Neutrophil (primary cell): ENCODE data around the gene CAPZA2.

Experiments
- H3K27ac ChIP-seq: fragments of 200-600 bp; sonication (generic); 2 replicates; pipeline ENCODE4 v1.5.1; 2016; ENCODE audit warnings: mild to moderate bottlenecking, moderate library complexity
- H3K27me3 ChIP-seq: fragments of 200-600 bp; sonication (generic); 2 replicates; pipeline ENCODE4 v1.6.0; 2016; ENCODE audit warnings: mild to moderate bottlenecking
- H3K36me3 ChIP-seq: fragments of 200-600 bp; sonication (generic); 2 replicates; pipeline ENCODE4 v1.5.1; 2017
- H3K4me1 ChIP-seq, 2 experiments: fragments of 200-600 bp in 1 of 2; sonication (generic) in 1 of 2; 1 replicate in 1 of 2; 2 replicates in 1 of 2; pipeline versions ENCODE4 v1.5.1 to v1.6.1; 2013 to 2016; ENCODE audit warnings: low read depth in 1 of 2, low read length in 1 of 2, mild to moderate bottlenecking in 1 of 2, moderate library complexity in 1 of 2; ENCODE audit not compliant: control insufficient read depth in 1 of 2, insufficient read depth in 1 of 2
- H3K4me3 ChIP-seq, 2 experiments: fragments of 200-600 bp in 1 of 2; sonication (generic) in 1 of 2; 1 replicate in 1 of 2; 2 replicates in 1 of 2; pipeline ENCODE4 v1.5.1; 2013 to 2016; ENCODE audit warnings: low read depth in 1 of 2, low read length in 1 of 2, mild to moderate bottlenecking in 1 of 2, moderate library complexity in 1 of 2
- H3K9me3 ChIP-seq: fragments of 200-600 bp; sonication (generic); 2 replicates; pipeline ENCODE4 v1.5.1; 2016
- CTCF ChIP-seq: fragments of 200-600 bp; sonication (generic); IDR thresholded peaks from 2 replicates; pipeline ENCODE4 v1.5.1; 2016; ENCODE audit warnings: antibody characterized with exemption

Gene CAPZA2

GRCh38 chr7:116842371-116842770 lies 20.0 kb upstream of the CAPZA2 start:
- Histone ChIP-seq H3K4me3 (no peak overlapping the region), H3K9me3 (no peaks in the 10 kb centered on the region), H3K4me1 (peaks cover 5 to 18% of the 10 kb centered on the region in 2 experiments), H3K27me3 (no peaks in the 10 kb centered on the region), H3K27ac (peak overlapping the region; percentile 66), H3K36me3 (no peaks in the 10 kb centered on the region)
- TF ChIP-seq CTCF, result no peak

- Histone ChIP-seq H3K9me3 (no peaks in the 10 kb centered on the region), H3K4me3 (peak overlapping the region in 1 of 2 experiments; percentile 43), H3K36me3 (no peaks in the 10 kb centered on the region), H3K27me3 (no peaks in the 10 kb centered on the region), H3K4me1 (peaks cover 5 to 18% of the 10 kb centered on the region in 2 experiments), H3K27ac (peak overlapping the region; percentile 66)
- TF ChIP-seq CTCF, result no peak
Measured at GRCh38 chr7:116843378-116843777, 19.0 kb upstream of the CAPZA2 start.

- no peaks in the 10 kb centered on the region for H3K4me1 ChIP-seq
- H3K9me3 ChIP-seq, result no peaks in the 10 kb centered on the region
- H3K27ac ChIP-seq, result no peak overlapping the region
- no peaks in the 10 kb centered on the region for H3K36me3 ChIP-seq
- H3K4me3 ChIP-seq, result no peak overlapping the region
- TF ChIP-seq CTCF, result no peak
- no peaks in the 10 kb centered on the region for H3K27me3 ChIP-seq
Measured at GRCh38 chr7:116851175-116851574, 11.2 kb upstream of the CAPZA2 start.

- Histone ChIP-seq H3K9me3 (no peaks in the 10 kb centered on the region), H3K27ac (no peak overlapping the region), H3K36me3 (no peaks in the 10 kb centered on the region), H3K4me1 (no peaks in the 10 kb centered on the region), H3K27me3 (no peaks in the 10 kb centered on the region), H3K4me3 (no peak overlapping the region)
- TF ChIP-seq CTCF, result no peak
Measured at GRCh38 chr7:116851671-116852070, 10.7 kb upstream of the CAPZA2 start.

- Histone ChIP-seq H3K36me3 (no peaks in the 10 kb centered on the region), H3K27me3 (no peaks in the 10 kb centered on the region), H3K4me3 (no peak overlapping the region), H3K4me1 (peaks cover 3 to 4% of the 10 kb centered on the region in 2 experiments), H3K27ac (no peak overlapping the region), H3K9me3 (no peaks in the 10 kb centered on the region)
- TF ChIP-seq CTCF, result no peak
Measured at GRCh38 chr7:116854132-116854531, 8.3 kb upstream of the CAPZA2 start.

GRCh38 chr7:116857052-116857451 lies 5.3 kb upstream of the CAPZA2 start:
- no peaks in the 10 kb centered on the region for H3K9me3 ChIP-seq
- H3K4me1 ChIP-seq, result peaks cover 19 to 25% of the 10 kb centered on the region in 2 experiments
- TF ChIP-seq CTCF, result no peak
- H3K27ac ChIP-seq, result no peak overlapping the region
- no peak overlapping the region for H3K4me3 ChIP-seq
- H3K36me3 ChIP-seq, result no peaks in the 10 kb centered on the region
- H3K27me3 ChIP-seq, result no peaks in the 10 kb centered on the region
